ENCODE measurements around the gene MLYCD.

Gene MLYCD

DNA sequence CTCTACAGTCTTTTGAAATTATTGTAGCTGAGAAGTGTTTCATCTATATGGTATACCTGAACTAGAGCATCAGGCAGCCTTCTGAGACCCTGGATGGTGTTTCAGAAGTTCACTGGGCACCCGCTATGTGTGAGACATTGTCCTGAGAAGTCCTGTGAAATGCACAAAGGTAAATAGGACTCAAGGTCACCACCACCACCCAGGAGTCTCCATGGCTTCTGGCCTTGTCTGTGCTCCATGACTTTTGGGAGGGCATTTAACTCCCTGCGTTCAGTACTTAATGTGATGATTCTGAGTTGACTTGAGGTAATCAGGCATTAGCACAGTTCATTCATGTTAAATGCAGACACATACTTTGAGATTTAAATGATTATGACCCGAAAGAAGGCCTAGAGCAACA is 1.1 kb downstream of the MLYCD start:
- DNase-seq, result no peak

DNA sequence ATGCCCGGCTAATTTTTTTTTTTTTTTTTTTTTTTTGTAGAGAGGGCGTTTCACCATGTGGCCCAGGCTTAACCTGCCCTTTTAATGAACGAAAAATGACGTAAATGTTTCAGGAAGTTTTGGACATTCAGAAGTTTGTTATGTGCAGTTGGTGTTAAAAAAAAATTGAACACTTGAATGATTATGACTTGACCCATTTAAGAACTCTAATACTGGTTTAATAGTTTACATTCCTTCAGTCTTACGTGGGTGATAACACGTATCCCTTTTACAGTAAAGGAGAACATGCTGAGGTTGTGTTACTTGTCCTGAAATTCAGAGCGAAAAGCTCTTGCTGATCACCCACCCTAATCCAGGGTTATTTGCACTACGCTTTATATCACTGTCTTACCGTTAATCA is 1.7 kb downstream of the MLYCD start:
- DNase-seq, result no peak

DNA sequence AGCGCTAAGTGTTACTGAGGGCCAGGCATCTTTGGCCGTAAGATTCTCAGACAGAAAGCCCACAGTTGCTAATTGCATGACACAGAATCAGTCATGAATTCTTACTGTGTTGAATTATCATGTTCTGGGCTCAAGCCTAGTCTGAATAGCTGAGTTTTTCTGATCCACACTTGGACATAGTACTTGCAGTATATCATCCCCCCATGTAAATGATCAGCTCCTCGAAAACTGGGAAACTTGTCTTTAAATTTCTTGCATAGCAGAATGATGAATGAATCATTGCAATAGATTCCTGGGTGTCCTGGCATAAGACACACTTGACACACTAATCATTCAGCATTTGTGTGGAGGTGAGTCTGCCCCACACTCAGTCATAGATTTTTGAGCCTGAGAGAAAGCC is 2.2 kb downstream of the MLYCD start:
- DNase-seq, result peak; percentile 33

DNA sequence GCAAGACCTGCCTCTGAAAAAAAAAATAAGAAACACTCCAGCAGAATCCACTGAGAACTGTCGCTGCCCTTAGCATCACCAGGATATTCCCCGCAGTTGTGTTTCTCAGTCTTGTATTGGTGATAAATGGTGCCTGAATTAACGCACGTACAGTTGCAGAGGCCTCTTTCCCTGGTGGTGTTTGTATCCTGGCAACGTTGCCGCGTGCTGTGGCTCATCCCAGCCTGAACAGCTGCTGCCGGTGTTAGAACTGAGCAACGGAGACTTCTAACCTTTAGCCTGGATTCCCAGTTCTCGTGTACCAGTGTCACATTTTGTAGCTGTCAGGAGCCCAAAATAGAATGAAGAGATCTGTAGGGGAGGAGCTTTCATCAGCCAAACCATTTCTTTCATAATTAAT is 4.8 kb downstream of the MLYCD start:
- DNase-seq, result no peak

- no peak for DNase-seq
Measured at GRCh38 chr16:83906683-83907082, 7.8 kb downstream of the MLYCD start.

DNA sequence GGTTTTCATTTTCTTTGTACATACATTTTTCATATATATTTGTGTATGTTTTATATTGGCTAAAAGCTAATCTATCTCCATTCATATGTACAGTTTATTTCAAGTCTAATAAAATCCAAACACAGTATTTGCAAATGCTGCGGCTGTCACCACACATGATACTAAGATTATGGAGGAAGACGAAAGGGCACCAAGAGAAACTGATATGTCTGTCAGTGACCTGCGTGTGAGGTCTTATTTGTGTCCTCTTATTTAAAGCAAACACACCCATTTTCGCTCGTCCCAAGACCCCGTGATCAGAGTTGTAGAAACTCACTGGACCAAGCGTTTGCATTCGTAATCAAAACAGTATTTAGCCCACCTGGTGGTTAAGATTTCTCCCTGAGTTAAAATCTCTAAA is 8.2 kb downstream of the MLYCD start:
- DNase-seq, result no peak

DNA sequence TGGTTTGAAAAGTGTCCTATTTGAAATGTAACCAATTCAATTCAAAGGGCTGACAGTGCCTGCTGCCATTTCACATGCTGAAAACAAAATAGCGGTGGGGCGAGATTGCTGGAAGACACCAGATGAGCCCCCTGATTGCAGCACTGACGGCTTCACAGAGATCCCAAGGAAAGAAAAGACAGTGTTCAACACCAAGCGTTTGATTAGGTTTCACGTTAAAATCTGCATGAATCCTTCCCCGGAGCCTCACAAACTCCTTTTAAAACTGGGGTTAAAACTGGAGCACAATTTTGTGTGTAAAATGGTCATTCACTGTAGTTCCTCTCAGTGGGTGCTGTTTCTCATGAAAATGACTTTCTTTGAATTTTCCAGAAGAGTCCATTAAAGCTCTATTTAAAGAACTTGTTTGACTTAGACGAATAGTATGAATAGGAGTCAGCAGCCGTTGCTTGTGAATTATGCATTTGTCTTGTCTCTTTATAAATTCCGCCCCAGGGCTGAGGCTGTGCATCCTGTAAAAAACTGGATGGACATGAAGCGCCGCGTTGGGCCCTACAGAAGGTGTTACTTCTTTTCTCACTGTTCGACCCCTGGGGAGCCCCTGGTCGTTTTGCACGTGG is 8.8 kb downstream of the MLYCD start:
- DNase-seq, result no peak

DNA sequence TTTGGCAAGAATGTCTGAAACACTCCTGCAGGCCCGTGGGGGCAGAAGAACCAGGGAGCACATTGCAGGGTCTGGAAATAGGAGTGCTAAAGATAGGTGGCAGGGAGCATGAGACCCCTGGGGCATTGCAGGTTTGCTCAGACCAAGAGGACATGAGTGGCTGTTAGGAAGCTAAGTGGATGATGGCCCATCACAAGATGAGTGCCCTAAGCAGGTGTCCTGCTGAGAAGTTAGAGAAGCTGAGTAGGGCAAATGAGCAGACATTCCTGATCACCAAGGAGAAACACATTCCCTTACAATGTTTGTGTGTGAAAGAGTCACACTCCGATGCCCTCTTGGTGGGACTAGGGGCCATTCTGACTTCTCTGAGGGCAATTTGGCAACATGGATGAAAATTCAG is 9.9 kb downstream of the MLYCD start:
- DNase-seq, result no peak

DNA sequence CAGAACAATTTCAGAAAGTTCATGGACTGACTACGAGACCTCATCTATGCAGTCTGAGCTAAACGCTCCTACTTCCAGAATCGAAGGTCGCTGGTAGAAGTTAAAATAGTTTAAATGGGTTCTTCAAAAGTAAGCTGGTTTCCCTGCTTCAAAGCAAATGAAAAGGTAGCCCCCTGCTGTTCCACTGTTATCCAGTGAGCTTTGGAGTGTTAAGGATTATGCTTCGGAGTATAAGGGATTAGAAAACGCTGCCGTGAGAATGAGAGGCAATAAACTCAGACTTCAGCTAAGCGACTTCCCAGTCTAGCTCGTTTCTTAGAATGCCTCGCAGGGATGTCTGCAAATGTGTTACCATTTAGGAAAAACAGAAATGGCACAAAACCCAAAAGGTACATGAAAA is 12.4 kb downstream of the MLYCD start:
- DNase-seq, result no peak

DNA sequence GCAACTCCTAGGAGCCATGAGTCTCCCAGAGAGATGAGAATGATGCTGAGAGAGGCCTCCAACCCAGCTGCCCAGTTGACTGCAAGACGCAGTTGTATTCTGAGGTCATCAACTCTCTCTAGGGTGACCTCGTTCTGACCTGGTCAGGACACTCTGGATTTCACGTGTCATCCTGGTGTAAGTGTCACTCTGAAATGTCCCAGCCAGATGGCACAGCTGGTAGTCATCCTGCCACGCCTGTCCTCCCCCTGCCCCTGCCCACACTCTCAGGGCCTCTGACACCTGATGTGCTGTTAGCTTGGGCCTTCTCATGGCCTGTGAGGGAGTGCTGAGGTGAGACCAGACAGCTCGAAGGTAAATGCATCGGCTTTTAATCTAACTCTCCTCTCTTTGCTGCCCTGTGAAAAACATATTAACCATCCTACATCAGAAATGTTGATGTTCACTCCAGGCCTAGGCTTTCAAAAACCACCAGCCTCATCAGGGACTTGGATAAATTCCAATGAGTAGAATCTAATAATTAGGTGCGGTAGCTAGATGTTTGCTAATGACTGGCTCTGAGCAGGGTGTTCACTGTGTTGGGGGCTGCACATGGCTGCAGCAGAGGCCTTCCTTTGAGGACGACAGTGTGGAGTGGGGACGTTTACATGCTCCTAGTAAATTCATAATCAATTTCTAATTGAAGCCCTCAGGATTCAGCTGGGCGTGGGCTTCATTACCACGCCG is 13.8 kb downstream of the MLYCD start:
- DNase-seq, result no peak

DNA sequence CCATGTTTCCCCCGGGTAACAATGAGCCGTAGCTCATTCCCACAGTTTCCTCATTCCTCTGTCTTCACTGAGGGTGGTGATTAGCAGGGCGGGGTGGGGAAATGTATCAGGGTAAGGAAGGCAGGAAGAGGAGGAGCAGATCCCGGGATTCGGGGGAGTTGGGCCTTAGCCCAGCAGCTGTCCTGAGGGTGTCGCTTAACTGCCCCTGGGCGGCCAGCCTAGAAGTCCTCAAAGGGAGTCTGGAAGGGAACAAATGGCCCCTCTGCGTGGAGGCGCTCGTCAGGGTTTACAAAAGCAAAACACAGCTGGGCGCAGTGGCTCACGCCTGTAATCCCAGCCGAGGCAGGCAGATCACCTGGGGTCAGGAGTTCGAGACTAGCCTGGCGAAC is 14.3 kb downstream of the MLYCD start:
- DNase-seq, result peak; percentile 31

- no peak for DNase-seq
Measured at GRCh38 chr16:83914091-83914710, 15.3 kb downstream of the MLYCD start.

GRCh38 chr16:83915081-83915480 is 16.2 kb downstream of the MLYCD start:
- no peak for DNase-seq

DNA sequence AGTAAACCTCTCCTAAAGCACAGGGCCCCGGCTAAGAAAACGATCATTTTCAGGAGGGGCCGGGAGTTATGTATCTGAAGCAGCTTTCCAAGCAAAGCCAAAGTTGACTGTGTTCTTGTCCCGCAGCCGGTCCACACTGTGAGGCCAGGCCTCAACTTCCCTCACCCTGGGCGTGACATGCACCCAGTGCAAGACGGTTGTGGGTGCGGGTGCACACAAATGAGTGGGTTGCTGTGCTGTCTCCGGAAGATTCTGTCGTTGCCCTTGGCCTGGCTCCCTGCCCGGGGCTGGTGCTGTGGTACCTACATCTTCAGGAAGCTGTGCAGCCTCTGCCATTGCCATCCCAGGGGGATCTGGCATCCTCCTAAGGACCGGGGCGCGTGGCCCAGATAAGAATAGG is 16.6 kb downstream of the MLYCD start:
- no peak for DNase-seq

DNA sequence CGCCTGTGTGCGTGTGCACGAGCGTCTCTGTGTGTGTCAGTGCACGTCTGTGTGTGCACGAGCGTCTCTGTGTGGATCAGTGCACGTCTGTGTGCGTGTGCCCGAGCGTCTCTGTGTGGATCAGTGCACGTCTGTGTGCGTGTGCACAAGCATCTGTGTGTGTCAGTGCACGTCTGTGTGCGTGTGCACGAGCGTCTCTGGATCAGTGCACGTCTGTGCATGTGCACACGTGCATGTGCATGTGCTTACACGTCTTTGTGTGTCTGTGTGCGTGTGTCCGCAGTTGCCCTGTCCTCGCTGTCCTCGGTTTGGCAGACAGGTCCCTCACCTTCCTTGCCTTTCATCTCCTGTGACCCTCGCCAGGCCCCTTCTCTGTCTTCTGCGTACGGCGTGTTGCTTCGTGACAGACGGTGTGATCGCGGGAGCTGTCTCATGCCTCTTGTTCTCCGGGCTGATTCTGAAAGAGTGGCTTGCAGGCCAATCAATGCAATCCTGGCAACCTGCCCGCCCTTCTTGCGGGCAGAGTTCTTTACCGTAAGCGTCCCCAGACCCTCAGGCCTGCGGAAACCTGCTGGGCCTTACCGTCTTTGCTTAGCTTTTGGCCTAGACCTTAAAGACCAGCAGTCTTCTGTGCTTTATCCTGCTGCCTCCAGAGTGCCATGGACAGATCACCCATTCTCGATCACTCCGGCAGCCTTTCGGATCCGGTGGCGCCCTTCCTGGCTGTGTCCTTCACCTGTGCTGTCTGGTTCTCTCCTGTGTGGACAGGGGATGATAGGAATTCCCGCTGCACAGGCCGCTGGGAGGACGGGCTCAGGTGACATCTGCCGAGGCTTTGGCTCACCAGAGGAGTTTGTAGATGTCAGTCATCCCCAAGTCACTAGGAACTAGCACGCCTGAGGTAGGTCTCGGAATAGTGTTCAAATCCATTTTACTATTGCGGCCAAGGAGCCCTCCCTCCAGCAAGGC is 18.5 kb downstream of the MLYCD start:
- DNase-seq, result no peak

GRCh38 chr16:83920894-83921491 is 22.1 kb downstream of the MLYCD start:
- no peak for DNase-seq

DNA sequence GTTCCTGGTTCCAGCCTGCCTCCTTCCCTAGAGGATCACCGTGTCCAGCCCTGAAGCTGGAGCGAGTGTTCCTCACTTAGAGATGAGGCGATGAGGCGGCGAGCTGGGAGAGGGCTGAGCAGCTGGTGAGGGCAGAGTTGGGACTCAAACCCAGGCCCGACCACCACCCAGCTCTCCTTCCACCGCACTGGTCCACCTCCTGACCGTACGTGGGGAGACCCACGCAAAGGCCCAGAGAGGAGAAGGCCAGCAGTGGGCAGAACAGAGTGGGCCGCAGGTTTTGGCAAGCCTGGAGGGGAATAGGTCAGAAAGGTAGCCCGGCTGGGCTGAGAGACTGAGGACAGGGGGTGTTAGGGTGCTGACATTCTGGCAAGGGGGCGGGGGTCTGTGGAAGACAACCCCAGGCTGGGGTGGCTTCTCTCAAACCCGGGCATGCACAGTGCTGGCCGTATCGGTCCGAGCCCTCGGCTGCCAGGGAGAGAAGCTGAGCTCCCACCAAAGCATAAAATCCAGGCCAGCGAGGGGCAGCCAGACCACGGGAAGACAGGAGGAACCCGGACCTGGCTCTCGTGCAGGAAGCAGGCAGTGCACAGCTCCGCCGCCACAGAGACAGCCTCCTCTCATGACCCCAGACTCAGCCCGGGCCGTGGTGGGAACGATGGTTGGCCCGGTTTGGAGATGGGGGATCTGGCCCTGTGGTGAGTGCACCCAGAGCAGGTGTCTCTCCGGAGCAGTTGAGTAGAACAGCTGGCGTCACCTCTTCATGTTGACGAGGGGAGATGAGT is 24.9 kb downstream of the MLYCD start:
- no peak for DNase-seq

DNA sequence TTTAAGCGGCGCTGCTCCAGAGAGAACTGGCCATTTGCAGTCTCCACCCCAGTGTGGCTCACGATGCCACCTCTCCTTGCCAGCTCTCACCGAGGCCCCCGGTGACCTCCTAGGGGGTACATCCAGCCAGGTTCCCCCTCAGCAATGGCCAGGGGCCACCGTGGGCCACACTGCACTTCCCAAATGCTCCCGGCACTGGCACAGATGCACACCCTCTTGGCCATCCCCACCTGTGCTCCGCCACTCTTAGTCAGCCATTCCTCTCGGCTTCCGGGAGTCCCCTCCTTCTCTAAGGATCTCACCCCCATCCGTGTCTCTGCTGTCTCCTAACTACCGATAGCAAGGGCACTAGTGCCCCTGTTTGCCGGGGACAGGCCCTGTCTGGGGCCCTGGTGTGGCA is 25.8 kb downstream of the MLYCD start:
- DNase-seq, result no peak

DNA sequence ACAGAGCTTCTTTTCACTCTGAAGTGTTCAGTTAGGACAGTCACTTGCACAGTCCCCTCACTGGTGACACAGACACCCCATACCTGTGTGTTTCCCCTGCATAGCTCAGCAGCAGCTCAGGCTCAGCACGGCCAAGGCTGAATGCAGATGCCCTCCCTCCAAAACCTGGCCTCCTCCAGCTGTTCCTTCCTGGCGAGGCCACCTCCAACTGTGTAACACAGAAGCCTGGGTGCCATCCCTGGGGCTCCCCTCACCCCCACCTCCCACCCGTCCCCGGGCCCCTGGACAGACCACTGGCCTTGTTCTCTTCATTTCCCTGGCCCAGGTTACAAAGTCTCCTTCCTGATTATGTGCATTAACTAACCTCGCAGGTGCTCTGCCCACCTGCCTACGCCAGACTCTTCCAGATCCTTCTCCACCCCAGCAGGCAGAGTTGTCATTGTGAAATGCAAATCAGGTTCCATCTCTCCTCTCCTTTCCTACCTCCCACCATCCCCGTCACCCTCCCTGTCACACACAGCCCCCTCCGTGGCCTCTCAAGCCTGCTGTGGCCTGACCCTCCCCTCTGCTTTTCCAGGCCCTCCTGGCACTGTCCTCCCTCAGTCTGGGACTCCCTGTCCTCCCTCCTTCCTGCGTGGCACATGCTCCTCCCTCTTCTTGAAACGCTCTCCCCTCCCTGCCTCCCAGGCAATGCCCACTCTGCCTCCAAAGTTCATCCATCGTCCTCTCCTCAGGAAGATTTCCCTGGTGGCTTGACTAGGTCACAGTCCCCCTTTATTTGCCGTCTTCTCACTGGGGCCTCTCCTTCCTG is 26.4 kb downstream of the MLYCD start:
- no peak for DNase-seq

DNA sequence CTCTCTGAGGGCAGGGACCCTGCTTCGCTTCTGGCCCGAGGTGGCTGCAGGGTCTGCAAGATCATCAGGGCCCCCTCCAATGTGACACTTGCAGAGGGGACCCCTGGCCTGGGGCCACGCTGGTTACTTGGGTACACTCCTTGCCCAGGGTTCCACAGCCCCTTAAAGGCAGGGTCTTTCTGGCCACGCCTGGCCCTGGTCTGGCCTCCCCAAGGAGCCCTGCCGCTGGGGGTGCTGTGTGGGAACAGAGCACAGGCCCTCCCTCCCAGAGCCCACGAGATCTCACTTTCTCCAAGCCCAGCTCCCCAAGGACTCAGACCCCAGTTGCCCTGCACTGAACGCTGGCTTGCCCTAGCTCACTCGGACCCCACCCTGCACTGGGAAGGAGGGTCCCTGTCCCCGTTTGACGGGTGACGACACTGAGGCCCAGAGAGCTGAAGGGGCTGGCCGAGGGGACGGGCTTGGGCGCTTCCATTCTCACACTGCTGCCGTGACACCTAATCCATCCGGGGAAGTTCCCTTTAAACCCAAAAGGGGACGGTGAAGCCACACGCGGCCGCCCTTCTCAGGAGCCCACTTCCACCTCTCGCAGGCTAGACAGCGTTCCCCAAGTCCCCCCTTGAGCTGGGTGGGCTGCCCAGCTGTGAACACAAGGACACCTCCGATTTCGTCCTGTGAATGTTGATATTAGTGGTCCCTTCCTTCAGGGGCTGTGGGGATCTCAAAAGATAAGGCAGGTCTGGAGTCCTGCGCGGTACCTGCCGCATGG is 27.2 kb downstream of the MLYCD start:
- no peak for DNase-seq

All from fibroblast of skin of back (primary cell).